HCT116 (cell line): ENCODE data around the gene CIAO2A. TPM values are rescaled to one million over a fixed set of nuclear protein-coding genes. Genes with fewer than 3 reads are reported as not detected.

Experiments
- ATAC-seq: fragments of 200-7000 bp; cut with Tn5 transposase; 2 replicates; pipeline ENCODE4 v1.9.1; 2020; ENCODE audit warnings: mild to moderate bottlenecking, moderate library complexity
- BruUV-seq: library from RNA; stranded (reverse); fragments of 400-500 nt; replicated peaks from 2 replicates; lab custom pipeline; 2021; lab: Mats Ljungman, UMichigan
- CTCF ChIA-PET: fragments of 300-600 bp; sonication (Branson Sonifier 250); formaldehyde crosslinking; loops from one replicate; lab custom pipeline; 2021; ENCODE audit warnings: antibody characterized with exemption; lab: Charles Lee
- POLR2A ChIA-PET: fragments of 300-600, 350-600 bp; sonication (Branson Sonifier 250); formaldehyde crosslinking; loops from one replicate; lab custom pipeline; 2021; ENCODE audit warnings: antibody characterized with exemption; lab: Charles Lee
- RAD21 ChIA-PET, 2 experiments: fragments of 300-600 bp; sonication (Branson Sonifier 250); formaldehyde crosslinking; loops; one replicate each; lab custom pipeline; 2023; ENCODE audit warnings: low total read pairs in 2 of 2; ENCODE audit not compliant: uncharacterized antibody in 2 of 2, unreplicated experiment in 2 of 2, low non-redundant PET in 1 of 2; lab: Charles Lee
- DNase-seq: peaks from one replicate; pipeline ENCODE4 v3.0.0-alpha.2; 2010; ENCODE audit warnings: low read depth, low spot score
- H2AFZ ChIP-seq: fragments of 200-600 bp; shearing (Covaris generic), sonication (generic); 2 replicates; pipeline ENCODE4 v1.6.1; 2017; ENCODE audit warnings: low read depth, mixed run types, mixed read lengths, antibody characterized with exemption, low read length; ENCODE audit not compliant: poor library complexity, severe bottlenecking
- H3K27ac ChIP-seq: 2 replicates; pipeline ENCODE4 v1.5.1; 2012; ENCODE audit warnings: low read depth, low read length
- H3K27me3 ChIP-seq: fragments of 200-600 bp; sonication (generic); 2 replicates; pipeline ENCODE4 v1.6.1; 2016; ENCODE audit warnings: mixed run types, low read length, mixed read lengths; ENCODE audit not compliant: insufficient read depth
- H3K36me3 ChIP-seq, 2 experiments: fragments of 200-500 bp in 1 of 2; fragments of 200-600 bp in 1 of 2; sonication (Bioruptor generic) in 1 of 2; sonication (generic) in 1 of 2; 2 replicates each; pipeline versions ENCODE4 v1.5.1 to v1.6.1; 2014 to 2016; ENCODE audit warnings: low read length in 2 of 2, inconsistent platforms in 1 of 2, mixed read lengths in 1 of 2, mixed run types in 1 of 2; ENCODE audit not compliant: insufficient read depth in 2 of 2, control insufficient read depth in 1 of 2
- H3K4me1 ChIP-seq, 2 experiments: fragments of 200-600 bp in 1 of 2; sonication (generic) in 1 of 2; 2 replicates each; pipeline versions ENCODE4 v1.5.1 to v1.6.1; 2012 to 2017; ENCODE audit warnings: low read length in 2 of 2, inconsistent platforms in 1 of 2, mild to moderate bottlenecking in 1 of 2, mixed read lengths in 1 of 2, mixed run types in 1 of 2, moderate library complexity in 1 of 2; ENCODE audit not compliant: insufficient read depth in 2 of 2, control insufficient read depth in 1 of 2
- H3K4me2 ChIP-seq: fragments of 200-600 bp; sonication (generic); 2 replicates; pipeline ENCODE4 v1.6.1; 2017; ENCODE audit warnings: mixed run types, low read length, mixed read lengths
- H3K4me3 ChIP-seq, 2 experiments: fragments of 200-600 bp in 1 of 2; sonication (generic) in 1 of 2; replicated peaks in 1 of 2; 2 replicates each; pipeline ENCODE4 v1.5.1; 2011 to 2016; ENCODE audit warnings: low read length in 2 of 2, control low read depth in 1 of 2, low read depth in 1 of 2, mild to moderate bottlenecking in 1 of 2, mixed read lengths in 1 of 2, mixed run types in 1 of 2
- H3K79me2 ChIP-seq: fragments of 200-600 bp; sonication (generic); 2 replicates; pipeline ENCODE4 v1.6.1; 2017; ENCODE audit warnings: mild to moderate bottlenecking, mixed run types, low read length, moderate library complexity, mixed read lengths; ENCODE audit not compliant: insufficient read depth
- H3K9ac ChIP-seq: fragments of 200-600 bp; sonication (generic); 2 replicates; pipeline ENCODE4 v1.6.1; 2016; ENCODE audit warnings: low read length, mixed read lengths
- H3K9me2 ChIP-seq: fragments of 200-600 bp; sonication (generic), shearing (Covaris generic); 2 replicates; pipeline ENCODE4 v1.6.1; 2017; ENCODE audit warnings: mixed run types, mild to moderate bottlenecking, moderate library complexity; ENCODE audit not compliant: insufficient read depth
- H3K9me3 ChIP-seq, 2 experiments: fragments of 200-500 bp in 1 of 2; fragments of 200-600 bp in 1 of 2; sonication (Bioruptor generic) in 1 of 2; sonication (generic) in 1 of 2; 2 replicates each; pipeline ENCODE4 v1.6.1; 2014 to 2017; ENCODE audit warnings: low read length in 2 of 2, mixed read lengths in 2 of 2, inconsistent platforms in 1 of 2, low read depth in 1 of 2, mild to moderate bottlenecking in 1 of 2, mixed run types in 1 of 2, moderate library complexity in 1 of 2; ENCODE audit not compliant: control insufficient read depth in 1 of 2, insufficient read depth in 1 of 2
- H4K20me1 ChIP-seq: fragments of 200-600 bp; sonication (generic), shearing (Covaris generic); 2 replicates; pipeline ENCODE4 v1.6.1; 2017; ENCODE audit warnings: mixed run types, mild to moderate bottlenecking, moderate library complexity; ENCODE audit not compliant: insufficient read depth
- ATF3 ChIP-seq: IDR thresholded peaks from 2 replicates; pipeline ENCODE4 v1.6.1; 2012
- CBX3 ChIP-seq: IDR thresholded peaks from 2 replicates; pipeline ENCODE4 v1.6.1; 2012; ENCODE audit warnings: low read depth
- CEBPB ChIP-seq: IDR thresholded peaks from 2 replicates; pipeline ENCODE4 v1.6.1; 2012; ENCODE audit warnings: low read depth
- CTCF ChIP-seq, 3 experiments: fragments of 200-600 bp in 1 of 3; sonication (generic) in 1 of 3; IDR thresholded peaks in 2 of 3; conservative IDR thresholded peaks in 1 of 3; 2 replicates each; pipeline ENCODE4 v1.5.1; 2012 to 2017; ENCODE audit warnings: low read depth in 2 of 3, low read length in 2 of 3, antibody characterized with exemption in 1 of 3, borderline replicate concordance in 1 of 3, control low read depth in 1 of 3, mild to moderate bottlenecking in 1 of 3, mixed read lengths in 1 of 3, mixed run types in 1 of 3, moderate library complexity in 1 of 3; ENCODE audit not compliant: insufficient read depth in 1 of 3
- EZH2 ChIP-seq: fragments of 200-600 bp; sonication (generic); IDR thresholded peaks from 2 replicates; pipeline ENCODE4 v1.6.1; 2017; ENCODE audit warnings: antibody characterized with exemption, mixed run types
- EZH2phosphoT487 ChIP-seq: fragments of 200-600 bp; IDR thresholded peaks from 2 replicates; pipeline ENCODE4 v1.6.1; 2018; ENCODE audit warnings: antibody characterized with exemption, borderline replicate concordance
- FOSL1 ChIP-seq: IDR thresholded peaks from 2 replicates; pipeline ENCODE4 v1.6.1; 2012; ENCODE audit warnings: low read depth
- MAX ChIP-seq: IDR thresholded peaks from 2 replicates; pipeline ENCODE4 v1.6.1; 2012
- POLR2A ChIP-seq: IDR thresholded peaks from 2 replicates; pipeline ENCODE4 v1.7.0; 2011; ENCODE audit warnings: borderline replicate concordance; ENCODE audit not compliant: insufficient read depth, insufficient read length; ENCODE audit errors: extremely low read depth
- POLR2AphosphoS5 ChIP-seq: IDR thresholded peaks from 2 replicates; pipeline ENCODE4 v1.6.1; 2011; ENCODE audit warnings: mild to moderate bottlenecking, low read depth, low read length, moderate library complexity
- RAD21 ChIP-seq: IDR thresholded peaks from 2 replicates; pipeline ENCODE4 v1.6.1; 2012; ENCODE audit warnings: low read depth, mild to moderate bottlenecking
- SRF ChIP-seq: IDR thresholded peaks from 2 replicates; pipeline ENCODE4 v1.6.1; 2012; ENCODE audit warnings: low read depth
- TCF7L2 ChIP-seq: IDR thresholded peaks from 2 replicates; pipeline ENCODE4 v1.7.0; 2011; ENCODE audit warnings: borderline replicate concordance, inconsistent platforms; ENCODE audit not compliant: insufficient read depth, insufficient read length; ENCODE audit errors: extremely low read depth
- ZBTB33 ChIP-seq: IDR thresholded peaks from 2 replicates; pipeline ENCODE4 v1.6.1; 2011; ENCODE audit warnings: mild to moderate bottlenecking, low read length, moderate library complexity; ENCODE audit not compliant: insufficient replicate concordance; ENCODE audit errors: extremely low read depth
- ZFX ChIP-seq: fragments of 450-650 bp; IDR thresholded peaks from 2 replicates; pipeline ENCODE4 v1.6.1; 2017
- ZNF274 ChIP-seq: fragments of 200-500 bp; sonication (Bioruptor generic); IDR thresholded peaks from 2 replicates; pipeline ENCODE4 v1.6.1; 2014; ENCODE audit warnings: mild to moderate bottlenecking, low read depth, low read length, inconsistent platforms
- intact Hi-C: fragments of 100-400 bp; cut with micrococcal nuclease; formaldehyde crosslinking; loops from 2 replicates; pipeline ENCODE4 v1.10.0; 2022
- total RNA-seq: library from RNA; stranded (reverse); gene quantifications from one replicate; pipeline ENCODE4 v1.2.1, GENCODE V29; 2021; ENCODE audit not compliant: unreplicated experiment

Gene CIAO2A
- total RNA-seq, 1 experiment from 2014 or later, result 69.3 TPM

GRCh38 chr15:64051093-64051402 lies 42.6 kb downstream of the CIAO2A start:
- no peaks in the 10 kb centered on the region for H4K20me1 ChIP-seq
- no peaks in the 10 kb centered on the region for H3K9me3 ChIP-seq
- POLR2A ChIA-PET, result no interaction called here
- CTCF ChIA-PET, result no interaction called here
- no peaks in the 10 kb centered on the region for H3K79me2 ChIP-seq
- no peak for TF ChIP-seq MAX
- H3K4me2 ChIP-seq, result no peak overlapping the region
- no peak overlapping the region for H3K27ac ChIP-seq
- RAD21 ChIA-PET, result no interaction called here
- H3K4me3 ChIP-seq, result no peak overlapping the region
- peaks cover 0 to 6% of the 10 kb centered on the region in 2 experiments; a peak in 2 of 4 replicates for H3K4me1 ChIP-seq
- intact Hi-C loops, result no loop called here
- no peaks in the 10 kb centered on the region for H3K9me2 ChIP-seq
- ATAC-seq, result no peak
- no peaks in the 10 kb centered on the region for H3K36me3 ChIP-seq
- H2AFZ ChIP-seq, result no peak overlapping the region
- no peaks in the 10 kb centered on the region for H3K27me3 ChIP-seq
- DNase-seq, result no peak
- no peak overlapping the region for H3K9ac ChIP-seq
- BruUV-seq, result no TSS peak

- no peaks in the 10 kb centered on the region for H3K79me2 ChIP-seq
- intact Hi-C loops, result no loop called here
- CTCF ChIA-PET, result interaction anchor here (1.0 kb wide), 1 partner anchor 441 kb away, joined by 3 read pairs; no protein-coding TSS in a partner anchor
- RAD21 ChIA-PET, result no interaction called here
- peaks cover 3 to 11% of the 10 kb centered on the region in 2 experiments; a peak in 2 of 4 replicates for H3K4me1 ChIP-seq
- no TSS peak for BruUV-seq
- H3K9me3 ChIP-seq, result no peaks in the 10 kb centered on the region
- H3K4me3 ChIP-seq, result no peak overlapping the region
- no peak for TF ChIP-seq SRF
- TF ChIP-seq POLR2A, result no peak
- TF ChIP-seq CEBPB, result no peak
- TF ChIP-seq EZH2, result no peak
- TF ChIP-seq ZFX, result no peak
- TF ChIP-seq ZNF274, result no peak
- TF ChIP-seq EZH2phosphoT487, result no peak
- TF ChIP-seq POLR2AphosphoS5, result no peak
- no peak for TF ChIP-seq CTCF (IDR thresholded peaks at IDR 0.05 in 2 of 3, conservative IDR thresholded peaks at IDR 0.05 in 1 of 3; ENCODE audit: borderline replicate concordance in 1 of 3, insufficient read depth in 1 of 3, low read depth in 2 of 3, low read length in 2 of 3)
- TF ChIP-seq RAD21, result no peak
- TF ChIP-seq ATF3, result no peak
- TF ChIP-seq CBX3, result no peak
- TF ChIP-seq FOSL1, result no peak
- TF ChIP-seq TCF7L2, result no peak
- no peak for TF ChIP-seq ZBTB33
- DNase-seq, result no peak
- H3K9me2 ChIP-seq, result no peaks in the 10 kb centered on the region
- POLR2A ChIA-PET, result no interaction called here
- no peak overlapping the region for H3K4me2 ChIP-seq
- no peak overlapping the region for H2AFZ ChIP-seq
- no peak for ATAC-seq
- H3K27me3 ChIP-seq, result no peaks in the 10 kb centered on the region
- no peaks in the 10 kb centered on the region for H3K36me3 ChIP-seq
- H3K9ac ChIP-seq, result no peak overlapping the region
- no peaks in the 10 kb centered on the region for H4K20me1 ChIP-seq
- H3K27ac ChIP-seq, result no peak overlapping the region
Observed at GRCh38 chr15:64050281-64051092, 43.2 kb downstream of the CIAO2A start.
